ENCODE data around the gene TTC21B. TPM values are rescaled to one million over a fixed set of nuclear protein-coding genes. Genes with fewer than 3 reads are reported as not detected.

TTC21B gene
- polyA plus RNA-seq, 3 donors, result 25.3 to 40.6 (median 33.3) TPM

DNA sequence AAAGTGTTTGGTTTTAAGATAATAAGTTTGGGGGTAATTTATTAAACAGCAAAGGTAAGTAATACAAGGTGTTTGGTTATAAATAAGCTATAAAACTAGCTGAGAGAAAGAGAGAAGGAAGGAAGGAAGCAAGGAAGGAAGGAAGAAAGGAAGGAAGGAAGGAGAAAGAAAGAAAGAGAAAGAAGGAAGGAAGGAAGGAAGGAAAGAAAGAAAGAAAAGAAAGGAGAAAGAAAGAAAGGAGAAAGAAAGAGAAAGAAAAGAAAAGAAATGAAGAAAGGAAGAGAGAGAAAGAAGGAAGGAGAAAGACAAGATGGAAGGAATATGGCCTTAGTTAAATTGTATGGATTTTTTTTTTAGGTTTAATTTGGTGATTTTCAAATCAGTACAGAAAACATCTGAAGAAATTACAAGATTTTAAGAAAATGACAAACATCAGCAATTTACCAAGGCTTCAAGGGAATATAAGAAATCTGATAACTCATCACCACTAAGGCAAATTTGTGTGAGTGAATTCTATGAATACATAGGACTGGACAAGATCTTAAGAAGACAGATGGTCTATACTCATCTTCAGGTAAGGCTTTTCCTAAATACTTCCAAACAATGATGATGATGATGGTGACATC lies 113.1 kb downstream of the TTC21B start:
- no peak for DNase-seq

DNA sequence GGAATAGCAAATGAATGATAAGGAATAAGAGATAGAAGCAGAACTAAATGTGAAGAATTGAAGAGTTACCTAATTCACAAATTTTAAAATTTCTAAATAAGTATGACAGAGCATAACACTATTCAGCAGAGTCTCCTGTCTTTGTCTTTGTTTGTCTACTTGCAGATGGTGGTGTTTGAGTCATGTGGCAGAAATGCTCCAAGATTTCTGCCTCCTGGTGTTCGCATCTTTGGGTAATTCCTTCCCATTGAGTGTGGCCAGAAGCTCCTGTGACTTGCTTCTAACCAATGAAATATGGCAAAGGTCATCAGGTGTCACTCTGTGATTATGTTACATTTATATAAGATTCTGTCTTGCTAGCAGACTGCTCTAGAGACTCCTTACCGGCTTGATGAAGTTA lies 114.0 kb downstream of the TTC21B start:
- no peak for DNase-seq

DNA sequence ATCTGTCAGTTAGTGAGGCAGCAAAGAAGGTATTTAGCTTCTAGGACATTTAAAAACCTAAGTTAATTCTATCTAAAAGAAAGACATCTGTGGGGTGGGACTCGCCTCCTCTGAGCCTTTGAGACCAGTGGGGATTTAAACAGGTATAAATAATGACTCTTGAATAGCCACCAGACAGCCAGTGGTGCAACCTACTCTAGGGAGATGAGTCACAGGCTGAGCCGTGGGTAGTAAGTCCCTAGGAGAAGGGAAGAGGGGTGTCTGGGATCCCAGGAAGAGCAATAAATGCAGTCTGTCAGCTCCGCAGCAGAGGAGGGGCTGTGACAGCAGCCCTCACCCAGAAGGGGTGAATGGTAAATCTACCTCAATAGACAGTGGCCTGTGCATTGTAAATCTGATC lies 116.5 kb downstream of the TTC21B start:
- no peak for DNase-seq

DNA sequence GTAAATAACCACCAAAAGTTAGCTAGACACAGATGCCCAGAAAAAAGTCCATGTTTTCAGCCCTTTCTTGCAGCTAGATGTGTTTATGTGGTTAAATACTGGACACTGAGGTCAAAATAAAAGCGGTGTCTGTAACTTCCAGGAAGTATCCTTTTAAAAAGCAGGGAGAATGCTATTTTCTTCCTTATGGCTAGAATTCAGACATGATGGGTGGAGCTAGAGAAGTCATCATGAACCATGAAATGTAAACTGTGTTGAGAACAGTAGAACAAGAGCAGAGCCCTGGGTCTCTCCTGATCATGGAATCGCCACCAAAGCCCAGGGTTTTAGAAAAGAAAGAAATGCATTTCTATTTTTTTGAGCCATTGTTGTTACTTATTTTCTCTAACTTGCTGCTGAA lies 118.2 kb downstream of the TTC21B start:
- no peak for DNase-seq

DNA sequence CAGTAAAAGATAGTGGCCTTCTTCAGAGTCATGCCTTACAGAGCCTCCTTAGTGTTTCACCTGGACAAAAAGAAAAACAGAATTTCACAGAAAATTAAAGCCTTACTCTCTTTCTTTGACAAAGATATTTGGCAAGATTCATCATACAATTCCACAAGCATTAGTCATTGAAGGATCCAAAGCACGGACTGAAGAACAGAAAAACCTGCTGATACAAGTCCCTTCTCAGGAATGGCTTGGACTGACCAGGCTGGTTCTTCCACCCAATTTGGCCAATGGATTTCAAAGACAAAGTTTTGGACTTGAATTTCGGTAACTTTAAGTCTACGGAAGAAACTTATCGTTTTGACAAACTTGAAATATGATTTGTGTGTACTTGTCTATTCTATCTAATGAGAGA lies 120.4 kb downstream of the TTC21B start:
- no peak for DNase-seq

DNA sequence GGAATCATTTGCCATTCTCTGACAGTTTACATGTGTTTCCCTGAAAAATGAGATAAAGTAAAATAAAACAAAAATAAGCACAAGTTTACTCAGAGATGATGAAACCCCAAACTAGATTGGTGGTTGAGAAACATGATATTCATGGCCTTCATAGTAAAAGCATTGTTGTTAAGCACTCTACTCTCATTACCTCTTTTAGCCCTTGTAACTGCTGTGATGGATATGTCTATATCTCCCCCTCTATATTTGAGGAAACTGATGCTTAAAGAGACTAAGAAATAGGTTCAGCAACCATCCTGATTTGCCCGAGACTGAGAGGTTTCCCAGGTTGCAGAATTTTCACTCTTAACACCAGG lies 125.7 kb downstream of the TTC21B start:
- no peak for DNase-seq

DNA sequence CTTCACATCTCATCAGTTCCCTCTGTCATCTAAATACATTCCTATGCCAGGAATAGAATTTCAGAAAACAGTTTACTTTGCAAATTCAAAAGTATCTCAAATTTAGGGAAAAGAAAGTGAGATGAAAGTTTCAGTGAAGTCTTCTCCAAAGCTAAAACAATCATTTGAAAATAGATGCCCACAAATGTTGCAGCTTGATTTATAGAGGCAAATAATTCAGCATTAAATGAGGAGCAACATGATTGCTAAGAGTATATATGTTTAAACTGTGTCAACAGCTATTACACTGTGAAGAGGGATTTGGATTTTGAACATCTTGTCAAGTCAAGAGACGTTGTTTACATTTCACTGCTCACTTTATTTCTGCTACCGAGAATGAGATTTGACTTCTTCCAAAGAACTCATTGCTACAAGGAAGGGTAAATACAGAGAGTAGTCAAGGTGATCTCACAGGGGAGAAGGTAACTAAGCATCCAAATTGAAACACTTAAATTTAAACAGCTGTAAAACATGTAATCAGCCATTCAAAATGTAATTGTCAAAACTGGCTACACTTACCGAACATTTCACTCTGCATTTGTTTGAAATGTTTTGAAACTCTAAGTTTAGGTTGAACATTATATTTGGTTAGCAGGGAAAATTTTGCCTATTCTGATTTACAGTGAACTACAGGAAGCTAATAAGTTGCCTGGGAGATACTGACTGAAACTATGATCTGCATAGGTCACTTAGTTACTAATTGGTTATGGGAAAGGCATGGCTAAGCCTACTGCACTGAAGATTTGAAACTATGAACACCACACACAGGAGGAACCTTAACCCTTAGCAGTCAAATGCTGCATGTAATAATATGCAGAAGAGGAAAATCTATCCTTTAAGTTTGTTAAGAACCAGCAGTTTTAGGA lies 126.3 kb downstream of the TTC21B start:
- no peak for DNase-seq

DNA sequence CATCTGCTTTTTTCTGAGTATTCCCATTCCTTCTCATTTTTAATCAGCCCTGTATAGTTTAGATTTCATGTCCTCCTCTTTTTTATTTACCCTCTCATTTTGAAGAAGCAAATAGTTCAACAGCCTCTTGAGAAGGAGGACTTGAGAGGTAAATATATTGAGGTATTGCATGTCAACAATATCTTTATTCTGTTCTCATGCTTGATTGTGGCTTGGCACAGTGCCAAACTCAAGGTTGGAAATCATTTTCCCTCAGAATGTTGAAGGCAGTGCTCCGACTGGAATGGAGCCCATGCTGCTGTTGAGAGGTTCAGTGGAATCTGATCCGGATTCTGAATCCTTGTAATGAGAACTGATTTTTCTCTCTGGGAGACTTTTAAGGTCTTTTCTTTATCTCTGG lies 128.5 kb downstream of the TTC21B start:
- peak; percentile 12 for DNase-seq

Other genes with a start within 250 kb of the TTC21B start
- gene GALNT3, start 159.5 kb downstream of the TTC21B start, polyA plus RNA-seq (ENCODE audit: insufficient read length in 3 of 3), result 10 to 100 TPM; 12.3 to 19.4 (median 13.3) TPM
- gene SCN1A, start 174.2 kb upstream of the TTC21B start, polyA plus RNA-seq (ENCODE audit: insufficient read length in 3 of 3), result under 1 TPM; 0.06 to 0.37 (median 0.24) TPM